ENCODE measurements around the gene MEOX1.

- TF ChIP-seq, protein P1, sequence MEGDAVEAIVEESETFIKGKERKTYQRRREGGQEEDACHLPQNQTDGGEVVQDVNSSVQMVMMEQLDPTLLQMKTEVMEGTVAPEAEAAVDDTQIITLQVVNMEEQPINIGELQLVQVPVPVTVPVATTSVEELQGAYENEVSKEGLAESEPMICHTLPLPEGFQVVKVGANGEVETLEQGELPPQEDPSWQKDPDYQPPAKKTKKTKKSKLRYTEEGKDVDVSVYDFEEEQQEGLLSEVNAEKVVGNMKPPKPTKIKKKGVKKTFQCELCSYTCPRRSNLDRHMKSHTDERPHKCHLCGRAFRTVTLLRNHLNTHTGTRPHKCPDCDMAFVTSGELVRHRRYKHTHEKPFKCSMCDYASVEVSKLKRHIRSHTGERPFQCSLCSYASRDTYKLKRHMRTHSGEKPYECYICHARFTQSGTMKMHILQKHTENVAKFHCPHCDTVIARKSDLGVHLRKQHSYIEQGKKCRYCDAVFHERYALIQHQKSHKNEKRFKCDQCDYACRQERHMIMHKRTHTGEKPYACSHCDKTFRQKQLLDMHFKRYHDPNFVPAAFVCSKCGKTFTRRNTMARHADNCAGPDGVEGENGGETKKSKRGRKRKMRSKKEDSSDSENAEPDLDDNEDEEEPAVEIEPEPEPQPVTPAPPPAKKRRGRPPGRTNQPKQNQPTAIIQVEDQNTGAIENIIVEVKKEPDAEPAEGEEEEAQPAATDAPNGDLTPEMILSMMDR (IDR thresholded peaks at IDR 0.05; ENCODE audit: insufficient read depth, low read length, poor library complexity, severe bottlenecking) = no peak
- TF ChIP-seq EZH2phosphoT487 (conservative IDR thresholded peaks at IDR 0.05; ENCODE audit: low read length) = no peak
Measured at GRCh38 chr17:43689131-43689530, 27.4 kb upstream of the MEOX1 start.

All from SU-DHL-6 (cell line).